G401 (cell line): Measurements from ENCODE around the gene BCL2L12. TPM values are rescaled to one million over a fixed set of nuclear protein-coding genes. Genes with fewer than 3 reads are reported as not detected.
"Not testable (repeated sequence)": the region's sequence is repeated elsewhere in the genome, so short reads cannot be mapped to it uniquely, and the experiment has no call there.

Experiments used
- DNase-seq: peaks from one replicate; pipeline ENCODE4 v3.0.0-alpha.2; 2015; ENCODE audit warnings: low spot score
- in situ Hi-C: cut with HindIII; loops from 2 replicates; pipeline ENCODE4 v1.10.0; 2016; ENCODE audit warnings: low sequenced_read_pairs, mixed read lengths
- total RNA-seq: library from RNA; depleted of rRNA; stranded (reverse); fragments of >200 nt; shearing (Covaris generic); gene quantifications from 2 replicates; pipeline ENCODE4 v1.2.3, GENCODE V29; 2014; rRNA removed

Gene BCL2L12
- total RNA-seq, 1 experiment from 2014 or later = 13.9 TPM

- peak; percentile 80 for DNase-seq
- in situ Hi-C loops = no loop called here
Measured at GRCh38 chr19:49692147-49692506, 26.4 kb downstream of the BCL2L12 start.

- in situ Hi-C loops = no loop called here
- DNase-seq = no peak
Measured at GRCh38 chr19:49696115-49696514, 30.4 kb downstream of the BCL2L12 start.

DNA sequence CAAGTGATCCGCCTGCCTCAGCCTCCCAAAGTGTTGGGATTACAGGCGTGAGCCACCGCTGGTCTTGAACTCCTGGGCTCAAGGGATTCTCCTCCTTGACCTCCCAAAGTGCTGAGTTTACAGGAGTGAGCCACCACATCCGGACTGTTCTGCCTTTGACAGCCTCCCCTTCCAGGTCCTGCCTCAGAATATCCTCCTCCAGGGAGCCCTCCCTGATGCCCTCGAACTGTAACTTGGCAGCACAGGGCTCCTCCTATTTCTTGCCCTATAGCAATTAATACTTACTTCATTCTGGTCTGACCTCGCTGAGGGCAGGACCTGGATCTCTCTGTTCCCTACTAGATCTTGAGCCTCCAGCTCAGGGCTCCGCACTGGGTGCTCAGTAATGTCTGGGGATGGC lies 31.1 kb downstream of the BCL2L12 start:
- no peak for DNase-seq
- in situ Hi-C loops = no loop called here

GRCh38 chr19:49699364-49699763 lies 33.6 kb downstream of the BCL2L12 start:
- DNase-seq = no peak
- in situ Hi-C loops = no loop called here

DNA sequence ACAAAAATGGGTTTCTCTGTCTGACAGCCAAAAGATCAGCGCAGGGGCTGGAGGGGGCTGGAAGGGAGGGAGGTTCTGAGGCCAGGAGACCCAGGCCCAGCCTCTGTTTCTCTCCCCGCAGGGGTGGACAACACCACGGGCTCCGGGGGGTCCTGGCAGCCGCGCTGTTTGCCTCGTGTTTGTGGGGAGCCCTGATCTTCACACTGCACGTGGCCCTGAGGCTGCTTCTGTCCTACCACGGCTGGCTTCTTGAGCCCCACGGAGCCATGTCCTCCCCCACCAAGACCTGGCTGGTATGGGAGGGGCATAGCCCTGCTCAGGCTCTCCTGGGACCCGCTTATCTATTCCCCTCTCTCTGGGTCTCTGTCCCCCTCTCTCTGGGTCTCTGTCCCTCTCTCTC lies 34.8 kb downstream of the BCL2L12 start:
- in situ Hi-C loops = no loop called here
- no peak for DNase-seq

GRCh38 chr19:49701271-49701786 lies 35.6 kb downstream of the BCL2L12 start:
- no peak for DNase-seq
- in situ Hi-C loops = no loop called here

GRCh38 chr19:49704888-49705642 lies 39.3 kb downstream of the BCL2L12 start:
- in situ Hi-C loops = no loop called here
- DNase-seq = no peak

DNA sequence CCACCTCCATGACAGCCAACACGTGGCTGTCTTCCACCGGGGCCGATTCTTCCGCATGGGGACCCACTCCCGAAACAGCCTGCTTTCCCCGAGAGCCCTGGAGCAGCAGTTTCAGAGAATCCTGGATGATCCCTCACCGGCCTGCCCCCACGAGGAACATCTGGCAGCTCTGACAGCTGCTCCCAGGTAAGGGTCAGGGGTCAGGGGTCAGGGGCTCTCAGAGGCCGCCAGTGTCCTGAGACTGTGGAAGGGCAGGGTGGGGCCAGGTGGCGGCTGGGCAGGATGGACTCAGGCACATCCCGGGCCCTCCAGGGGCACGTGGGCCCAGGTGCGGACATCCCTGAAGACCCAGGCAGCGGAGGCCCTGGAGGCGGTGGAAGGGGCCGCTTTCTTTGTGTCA lies 40.2 kb downstream of the BCL2L12 start:
- in situ Hi-C loops = no loop called here
- DNase-seq = no peak

DNA sequence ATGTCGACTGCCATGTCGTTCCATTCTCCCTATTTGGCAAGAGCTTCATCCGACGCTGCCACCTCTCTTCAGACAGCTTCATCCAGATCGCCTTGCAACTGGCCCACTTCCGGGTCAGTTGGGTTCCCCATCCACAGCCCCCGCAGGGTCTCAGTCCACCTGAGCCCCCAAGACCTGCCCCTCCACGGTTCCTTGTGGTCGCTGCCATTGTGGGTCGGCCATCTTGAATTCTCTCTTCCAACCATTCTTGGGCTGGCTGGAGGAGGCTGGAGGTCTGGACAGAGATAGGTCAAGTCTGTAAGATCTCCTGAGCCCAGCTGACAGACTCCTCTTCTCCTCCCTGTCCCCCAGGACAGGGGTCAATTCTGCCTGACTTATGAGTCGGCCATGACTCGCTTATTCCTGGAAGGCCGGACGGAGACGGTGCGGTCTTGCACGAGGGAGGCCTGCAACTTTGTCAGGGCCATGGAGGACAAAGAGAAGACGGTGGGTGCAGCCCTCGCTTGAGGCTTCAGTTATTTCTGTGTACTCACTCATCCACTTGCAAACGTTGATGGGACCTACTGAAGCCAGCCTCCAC lies 44.7 kb downstream of the BCL2L12 start:
- in situ Hi-C loops = no loop called here
- DNase-seq = no peak

GRCh38 chr19:49712397-49712859 lies 46.7 kb downstream of the BCL2L12 start:
- in situ Hi-C loops = no loop called here
- DNase-seq = peak; percentile 18

DNA sequence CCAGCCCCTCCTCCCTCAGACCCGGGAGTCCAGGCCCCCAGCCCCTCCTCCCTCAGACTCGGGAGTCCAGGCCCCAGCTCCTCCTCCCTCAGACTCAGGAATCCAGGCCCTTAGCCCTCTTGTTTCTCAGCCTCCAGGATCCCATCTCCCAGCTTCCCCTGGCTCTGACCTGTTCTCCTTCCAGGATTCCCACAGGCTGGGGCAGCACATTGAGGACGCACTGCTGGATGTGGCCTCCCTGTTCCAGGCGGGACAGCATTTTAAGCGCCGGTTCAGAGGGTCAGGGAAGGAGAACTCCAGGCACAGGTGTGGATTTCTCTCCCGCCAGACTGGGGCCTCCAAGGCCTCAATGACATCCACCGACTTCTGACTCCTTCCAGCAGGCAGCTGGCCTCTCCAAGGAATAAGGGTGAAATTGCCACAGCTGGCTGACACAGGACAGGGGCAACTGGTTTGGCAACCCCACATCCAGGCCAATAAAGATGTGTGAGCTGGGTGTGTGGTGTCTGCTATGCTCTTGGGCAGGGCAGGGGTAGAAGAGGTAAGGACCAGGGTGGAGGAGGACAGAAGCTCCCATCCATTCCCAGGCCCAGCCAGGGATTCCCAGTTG lies 47.6 kb downstream of the BCL2L12 start:
- no peak for DNase-seq
- in situ Hi-C loops = no loop called here

DNA sequence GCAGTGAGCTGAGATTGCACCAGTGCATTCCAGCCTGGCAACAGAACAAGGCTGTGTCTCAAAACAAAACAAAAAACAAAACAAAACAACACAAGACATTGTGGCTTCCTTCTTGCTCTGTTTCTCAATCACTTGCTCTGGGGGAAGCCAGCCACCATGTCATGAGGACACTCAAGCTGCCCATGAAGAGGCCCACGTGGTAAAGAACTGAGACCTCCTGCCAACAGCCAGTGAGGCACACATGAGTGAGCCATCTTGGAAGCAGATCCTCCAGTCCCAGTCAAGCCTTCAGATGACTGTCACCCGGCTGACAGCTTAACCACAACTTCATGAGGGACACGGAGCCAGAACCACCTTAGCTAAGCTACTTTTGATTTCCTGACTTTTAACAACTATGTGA lies 50.4 kb downstream of the BCL2L12 start:
- in situ Hi-C loops = no loop called here
- DNase-seq = no peak

GRCh38 chr19:49718511-49718910 lies 52.8 kb downstream of the BCL2L12 start:
- no peak for DNase-seq
- in situ Hi-C loops = no loop called here

DNA sequence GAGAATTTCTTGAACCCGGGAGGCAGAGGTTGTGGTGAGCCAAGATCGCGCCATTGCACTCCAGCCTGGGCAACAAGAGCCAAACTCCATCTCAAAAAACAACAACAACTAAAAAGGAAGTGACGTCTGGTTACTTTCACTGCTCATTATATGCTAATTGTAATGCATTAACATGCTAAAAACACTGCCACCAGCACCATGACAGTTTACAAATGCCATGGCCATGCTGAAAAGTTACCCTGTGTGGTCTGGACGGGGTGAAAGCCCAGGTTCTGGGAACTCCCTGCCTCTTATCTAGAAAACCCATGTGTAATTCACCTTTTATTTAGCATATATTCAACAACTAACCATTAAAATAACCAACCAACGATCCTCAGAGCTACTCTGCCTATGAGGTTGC lies 53.3 kb downstream of the BCL2L12 start:
- no peak for DNase-seq
- in situ Hi-C loops = no loop called here

GRCh38 chr19:49719420-49719819 lies 53.7 kb downstream of the BCL2L12 start:
- DNase-seq, in situ Hi-C loops: not testable (repeated sequence)

Other genes starting within 250 kb of the BCL2L12 start
- gene PTH2, start 242.5 kb upstream of the BCL2L12 start, total RNA-seq = not detected in 2 replicates
- gene GFY, start 240.5 kb upstream of the BCL2L12 start, total RNA-seq = 0.55 and 1.3 TPM in 2 replicates
- 3.1 and 7.0 TPM in 2 replicates for gene SLC17A7, start 224.4 kb upstream of the BCL2L12 start, total RNA-seq
- gene PIH1D1, start 214.1 kb upstream of the BCL2L12 start, total RNA-seq = 148 and 183 TPM in 2 replicates
- gene ALDH16A1, start 212.7 kb upstream of the BCL2L12 start, total RNA-seq = 50.9 and 65.6 TPM in 2 replicates
- 0.74 TPM in 1 of 2 replicates, not detected in the other for gene FLT3LG, start 191.7 kb upstream of the BCL2L12 start, total RNA-seq
- gene RPL13A, start 178.3 kb upstream of the BCL2L12 start, total RNA-seq = 2,624 and 3,787 TPM in 2 replicates
- gene RPS11, start 169.5 kb upstream of the BCL2L12 start, total RNA-seq = 2,371 and 2,995 TPM in 2 replicates
- gene FCGRT, start 153.3 kb upstream of the BCL2L12 start, total RNA-seq = 29.8 and 35.9 TPM in 2 replicates
- gene RCN3, start 137.9 kb upstream of the BCL2L12 start, total RNA-seq = 0.74 and 10.8 TPM in 2 replicates
- 69.6 and 97.3 TPM in 2 replicates for gene NOSIP, start 85.4 kb upstream of the BCL2L12 start, total RNA-seq
- gene PRRG2, start 84.6 kb upstream of the BCL2L12 start, total RNA-seq = 1.9 TPM in 1 of 2 replicates, not detected in the other
- gene PRR12, start 74.8 kb upstream of the BCL2L12 start, total RNA-seq = 0.49 and 3.0 TPM in 2 replicates
- gene RRAS, start 25.8 kb upstream of the BCL2L12 start, total RNA-seq = 116 and 140 TPM in 2 replicates
- gene SCAF1, start 23.7 kb upstream of the BCL2L12 start, total RNA-seq = 22.3 and 25.2 TPM in 2 replicates
- 56.7 and 59.6 TPM in 2 replicates for gene IRF3, start 76 bp upstream of the BCL2L12 start, total RNA-seq
- gene PRMT1, start 11.3 kb downstream of the BCL2L12 start, total RNA-seq = 633 and 640 TPM in 2 replicates
- gene ADM5, start 23.7 kb downstream of the BCL2L12 start, total RNA-seq = 1.1 and 1.7 TPM in 2 replicates
- 38.8 and 54.5 TPM in 2 replicates for gene CPT1C, start 25.2 kb downstream of the BCL2L12 start, total RNA-seq
- 0.49 TPM in 1 of 2 replicates, not detected in the other for gene TSKS, start 97.4 kb downstream of the BCL2L12 start, total RNA-seq
- 152 and 155 TPM in 2 replicates for gene AP2A1, start 101.1 kb downstream of the BCL2L12 start, total RNA-seq
- 33.9 and 38.6 TPM in 2 replicates for gene FUZ, start 147.4 kb downstream of the BCL2L12 start, total RNA-seq
- gene MED25, start 152.4 kb downstream of the BCL2L12 start, total RNA-seq = 30.2 and 44.7 TPM in 2 replicates
- gene PTOV1, start 185.2 kb downstream of the BCL2L12 start, total RNA-seq = 147 and 166 TPM in 2 replicates
- gene PNKP, start 201.6 kb downstream of the BCL2L12 start, total RNA-seq = 90.2 and 111 TPM in 2 replicates
- gene AKT1S1, start 211.4 kb downstream of the BCL2L12 start, total RNA-seq = 14.0 and 18.0 TPM in 2 replicates
- 6.5 and 7.6 TPM in 2 replicates for gene TBC1D17, start 211.8 kb downstream of the BCL2L12 start, total RNA-seq
- 0.07 and 0.80 TPM in 2 replicates for gene IL4I1, start 231.0 kb downstream of the BCL2L12 start, total RNA-seq